HG02885 (cell line): ENCODE results near the gene UPF3A.
"Not testable (repeated sequence)": the region's sequence is repeated elsewhere in the genome, so short reads cannot be mapped to it uniquely, and the experiment has no call there.

ENCODE experiments used
- ATAC-seq: cut with Tn5 transposase; IDR thresholded peaks from one replicate; pipeline ENCODE4 v1.9.1; 2021; ENCODE audit warnings: mild to moderate bottlenecking; ENCODE audit not compliant: unreplicated experiment, poor library complexity

UPF3A gene

DNA sequence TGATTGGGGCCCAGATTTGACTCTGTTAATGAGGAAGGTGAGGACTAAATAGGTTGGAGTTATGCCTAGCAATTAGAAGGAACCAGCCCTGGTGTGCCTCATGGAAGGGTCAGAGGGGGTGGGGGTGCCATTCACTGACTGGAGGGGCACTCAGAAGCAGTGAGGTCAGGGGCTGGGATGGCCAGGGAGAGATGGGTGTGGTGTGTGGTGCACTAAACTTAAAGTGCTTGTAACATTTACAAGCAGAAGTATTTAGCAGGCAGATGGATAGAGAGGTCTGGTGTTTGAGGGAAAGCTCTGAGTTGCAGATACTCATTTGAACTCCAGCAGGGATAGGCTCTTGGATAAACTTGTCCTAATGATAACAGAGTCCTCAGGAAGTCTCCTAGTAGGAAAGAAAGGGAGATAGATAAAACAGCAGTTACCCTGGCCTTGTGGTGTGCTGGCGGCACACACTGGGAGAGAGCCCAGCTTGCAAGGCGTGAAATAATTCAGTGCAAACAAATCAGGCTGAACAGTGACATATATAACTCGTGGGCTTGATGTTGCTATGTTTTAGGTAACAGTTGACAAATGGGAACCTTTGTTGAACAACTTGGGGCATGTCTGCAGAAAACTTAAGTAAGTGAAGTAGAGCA is 20.0 kb upstream of the UPF3A start:
- no peak for ATAC-seq

DNA sequence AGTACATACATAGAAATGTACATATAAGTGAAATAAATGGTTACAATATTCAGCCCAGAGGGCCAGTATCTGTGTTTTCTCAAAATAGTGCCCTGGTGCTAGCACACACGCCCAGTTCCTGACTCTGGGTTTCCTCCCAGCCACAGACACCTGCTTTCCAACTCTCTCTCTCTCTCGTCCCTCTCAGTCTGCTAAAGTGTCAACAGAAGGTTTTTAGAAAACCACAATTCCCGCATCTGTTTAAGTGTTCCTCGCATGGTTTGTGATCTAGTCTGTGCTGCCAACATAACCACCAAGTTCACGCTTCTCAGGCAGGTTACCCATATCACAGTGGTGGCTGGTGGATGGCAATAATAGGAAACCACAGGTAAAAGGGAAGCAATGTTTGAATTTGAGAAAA is 17.8 kb upstream of the UPF3A start:
- no peak for ATAC-seq

DNA sequence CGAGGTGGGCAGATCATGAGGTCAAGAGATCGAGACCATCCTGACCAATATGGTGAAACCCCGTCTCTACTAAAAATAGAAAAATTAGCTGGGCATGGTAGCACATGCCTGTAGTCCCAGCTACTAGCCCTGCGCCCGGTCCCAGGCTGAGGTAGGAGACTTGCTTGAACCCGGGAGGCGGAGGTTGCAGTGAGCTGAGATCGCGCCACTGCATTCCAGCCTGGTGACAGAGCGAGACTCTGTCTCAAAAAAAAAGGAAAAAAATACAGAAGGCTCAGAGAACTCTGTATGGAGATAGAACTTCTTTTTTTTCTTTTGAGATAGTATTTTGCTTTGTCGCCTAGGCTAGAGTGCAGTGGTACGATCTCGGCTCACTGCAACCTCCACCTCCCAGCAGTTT is 17.1 kb upstream of the UPF3A start:
- not testable (repeated sequence) for ATAC-seq

DNA sequence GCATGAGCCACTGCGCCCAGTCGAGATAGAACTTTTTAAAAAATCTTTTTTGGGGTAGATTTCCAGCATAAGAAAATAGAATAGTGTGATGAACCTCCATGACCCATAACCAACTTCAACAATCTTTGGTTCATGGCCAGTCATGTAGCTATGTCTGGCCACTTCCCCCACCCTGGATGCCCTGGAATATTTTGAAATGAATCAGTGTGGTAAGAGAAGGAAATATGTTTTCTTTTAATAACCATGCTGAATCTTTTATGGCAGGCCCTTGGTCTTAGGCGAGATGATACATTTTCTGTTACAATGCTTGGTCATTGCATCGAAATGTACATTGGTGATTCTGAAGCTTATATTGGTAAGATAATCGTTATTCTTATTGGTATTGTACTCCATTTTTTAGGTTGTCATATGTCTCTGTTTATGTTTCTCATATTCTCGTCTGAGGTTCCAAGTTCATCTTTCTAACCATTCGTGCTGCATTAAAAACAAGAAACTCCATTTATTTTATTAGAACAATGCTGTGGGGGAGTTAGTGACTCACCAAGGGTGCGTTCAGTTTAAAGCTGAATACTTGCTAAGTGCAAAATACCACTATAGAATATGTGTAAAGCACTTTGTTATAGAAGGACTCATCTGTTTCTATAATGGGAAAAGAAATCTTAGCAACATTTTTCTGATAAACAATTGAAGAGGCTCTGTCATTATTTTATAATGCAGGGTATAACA is 16.4 kb upstream of the UPF3A start:
- ATAC-seq = no peak

DNA sequence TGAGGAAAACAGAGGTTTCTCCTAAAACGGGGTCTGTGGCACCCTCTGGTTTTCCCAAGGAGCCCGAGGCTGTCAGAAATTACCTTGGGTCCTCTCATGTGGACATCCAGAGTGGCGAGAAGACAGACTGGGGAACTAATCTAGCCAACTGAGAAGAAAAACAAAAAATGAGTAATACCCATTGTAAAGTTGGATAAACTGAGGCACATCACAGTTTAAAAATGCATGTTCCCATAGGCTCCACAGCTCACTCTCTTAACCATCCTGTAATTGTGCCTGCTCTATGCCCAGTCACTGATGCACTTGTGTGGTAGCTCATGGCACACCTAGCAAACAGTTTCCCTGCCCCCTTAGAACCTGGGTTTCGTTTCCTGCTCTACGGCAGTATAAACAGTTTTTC is 15.2 kb upstream of the UPF3A start:
- no peak for ATAC-seq

DNA sequence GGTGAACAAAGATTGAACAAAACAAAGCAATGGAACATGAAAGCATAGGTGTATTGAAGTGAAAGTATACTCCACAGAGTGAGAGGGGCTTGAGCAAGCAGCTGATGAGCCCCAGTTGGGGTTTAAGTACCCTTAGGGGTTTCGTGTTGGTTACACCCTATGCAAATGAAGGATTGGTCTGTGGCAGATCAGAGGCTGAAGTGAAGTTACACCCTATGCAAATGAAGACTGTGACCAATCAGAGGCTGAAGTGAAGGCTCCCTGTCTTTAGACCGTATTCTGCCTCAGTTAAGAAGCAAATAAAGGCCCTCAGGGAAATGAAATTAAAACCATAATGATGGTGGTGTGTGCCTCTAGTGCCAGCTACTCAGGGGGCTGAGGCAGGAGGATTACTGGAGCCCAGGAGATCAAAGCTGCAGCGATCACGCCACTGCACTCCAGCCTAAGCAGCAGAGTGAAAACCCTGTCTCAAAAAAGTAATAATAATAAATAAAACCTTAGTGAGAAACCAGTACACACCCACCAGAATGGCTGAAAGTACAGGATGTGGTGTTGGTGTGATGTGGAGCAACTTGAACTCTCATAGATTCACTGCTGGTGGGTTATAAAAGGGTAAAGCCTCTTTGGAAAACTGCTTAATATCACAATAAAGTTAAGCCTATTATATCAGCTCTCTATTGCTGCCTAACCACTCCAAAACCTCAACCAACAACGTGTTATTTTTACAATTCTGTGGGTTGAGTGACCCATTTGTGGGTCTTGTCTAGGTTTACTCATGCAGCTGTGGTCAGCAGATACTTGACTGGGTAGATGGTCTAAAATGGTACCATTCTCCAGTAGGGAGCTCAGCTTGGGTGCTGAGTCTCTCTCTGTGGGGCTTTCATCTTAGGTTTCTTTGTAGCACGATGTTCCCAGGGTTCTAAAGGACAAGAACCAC is 12.8 kb upstream of the UPF3A start:
- no peak for ATAC-seq

DNA sequence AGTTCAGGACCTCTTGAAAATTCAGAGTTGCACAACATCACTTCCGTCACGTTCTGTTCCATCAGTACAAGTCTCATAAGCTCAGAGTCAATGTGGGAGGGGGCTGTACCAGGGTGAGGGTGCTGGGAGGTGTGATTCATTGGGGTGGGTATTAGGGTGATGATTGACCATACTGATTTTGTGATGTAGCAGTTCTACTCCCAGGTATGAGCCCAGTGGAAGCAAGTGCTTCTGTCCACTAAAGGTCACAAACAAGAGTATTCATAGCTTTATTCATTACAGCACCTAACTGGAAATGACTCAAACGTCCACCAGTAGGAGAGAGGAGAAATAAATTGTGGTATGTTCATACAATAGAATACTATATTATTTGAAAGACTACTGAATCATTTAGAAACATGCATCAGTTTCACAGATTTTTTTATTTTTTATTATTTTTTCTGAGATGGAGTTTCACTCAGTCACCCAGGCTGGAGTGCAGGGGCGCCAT is 12.1 kb upstream of the UPF3A start:
- ATAC-seq = no peak

DNA sequence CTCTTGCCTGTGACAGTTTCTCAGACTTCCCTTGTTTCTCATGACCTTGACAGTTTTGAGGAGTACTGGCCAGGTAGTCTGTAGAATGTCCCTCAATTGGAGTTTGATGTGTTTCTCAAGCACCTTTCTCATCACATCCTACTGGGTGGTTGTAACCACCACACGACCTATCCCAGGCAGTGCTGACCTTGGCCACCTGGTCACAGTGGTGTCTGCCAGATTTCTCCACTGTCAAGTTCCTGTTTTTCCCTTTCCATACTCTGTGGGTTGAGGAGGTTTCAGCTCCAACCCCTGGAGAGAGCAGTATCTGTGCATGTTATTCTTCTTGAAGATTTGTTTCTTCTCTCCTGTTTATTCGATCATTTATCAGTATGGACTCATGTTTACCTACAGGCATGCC is 8.4 kb upstream of the UPF3A start:
- no peak for ATAC-seq

DNA sequence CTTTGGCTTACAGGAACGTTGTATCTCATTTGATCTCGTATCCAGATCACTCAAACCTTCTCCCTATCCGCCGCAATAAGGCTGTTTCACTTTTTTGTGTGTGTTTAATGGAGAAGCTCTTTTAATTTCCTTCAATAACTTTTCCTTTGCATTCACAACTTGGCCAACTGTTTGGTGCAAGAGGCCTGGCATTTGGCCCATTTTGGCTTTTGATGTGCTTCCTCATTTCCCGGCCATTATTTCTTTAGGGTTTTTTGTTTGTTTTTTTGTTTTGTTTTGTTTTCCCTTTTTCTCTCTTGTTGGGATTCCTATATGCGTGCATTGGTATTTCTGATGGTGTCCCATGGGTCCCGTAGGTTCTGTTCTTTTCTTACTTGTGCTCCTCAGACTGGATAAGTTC is 6.1 kb upstream of the UPF3A start:
- no peak for ATAC-seq

DNA sequence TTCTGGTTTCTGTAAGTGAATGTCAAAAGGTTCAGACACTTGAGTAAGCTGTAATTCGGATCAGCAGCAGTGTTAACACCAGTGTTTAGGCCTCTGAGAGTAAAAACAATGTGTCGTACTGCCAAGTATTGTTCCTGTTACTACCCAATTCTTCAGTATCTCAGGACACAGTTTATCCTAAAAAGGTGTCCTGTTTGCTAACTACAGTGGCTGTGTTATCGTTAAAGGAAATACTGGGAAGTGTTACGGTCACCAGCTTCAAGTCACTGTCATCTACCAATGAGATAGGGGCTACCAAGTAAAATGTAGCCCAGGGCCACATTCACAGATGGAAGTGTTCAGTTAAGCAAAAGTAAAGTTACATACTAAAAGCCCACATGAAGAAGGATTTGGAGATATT is 2.3 kb upstream of the UPF3A start:
- ATAC-seq = no peak

DNA sequence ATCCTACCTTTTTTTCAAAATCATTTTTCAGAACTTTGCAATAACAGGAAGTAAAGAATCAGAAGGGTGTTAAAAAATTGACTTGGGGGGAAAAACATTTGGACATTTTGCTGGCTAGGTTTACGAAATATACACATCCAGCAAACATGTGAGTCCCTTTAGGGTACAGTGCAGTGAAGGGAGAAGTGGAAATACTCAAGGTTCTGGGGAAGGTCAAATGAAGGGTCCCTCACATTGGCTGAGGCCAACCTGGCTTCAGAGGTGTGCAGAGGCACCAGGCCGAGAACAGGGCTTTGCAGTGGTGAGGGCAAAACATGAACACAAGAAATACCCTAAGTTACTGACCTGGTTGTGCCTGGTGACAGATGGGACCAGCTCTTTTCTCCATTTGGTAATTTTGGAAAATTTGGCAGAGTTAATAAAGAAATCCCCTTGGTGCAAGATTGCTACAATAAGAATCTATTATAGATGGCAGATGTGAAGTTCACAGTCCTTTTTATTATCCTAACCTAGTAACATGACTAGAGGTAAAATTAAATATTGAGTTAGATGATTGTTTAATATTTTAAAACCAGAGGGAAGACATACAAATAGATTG is 1.5 kb upstream of the UPF3A start:
- ATAC-seq = no peak

DNA sequence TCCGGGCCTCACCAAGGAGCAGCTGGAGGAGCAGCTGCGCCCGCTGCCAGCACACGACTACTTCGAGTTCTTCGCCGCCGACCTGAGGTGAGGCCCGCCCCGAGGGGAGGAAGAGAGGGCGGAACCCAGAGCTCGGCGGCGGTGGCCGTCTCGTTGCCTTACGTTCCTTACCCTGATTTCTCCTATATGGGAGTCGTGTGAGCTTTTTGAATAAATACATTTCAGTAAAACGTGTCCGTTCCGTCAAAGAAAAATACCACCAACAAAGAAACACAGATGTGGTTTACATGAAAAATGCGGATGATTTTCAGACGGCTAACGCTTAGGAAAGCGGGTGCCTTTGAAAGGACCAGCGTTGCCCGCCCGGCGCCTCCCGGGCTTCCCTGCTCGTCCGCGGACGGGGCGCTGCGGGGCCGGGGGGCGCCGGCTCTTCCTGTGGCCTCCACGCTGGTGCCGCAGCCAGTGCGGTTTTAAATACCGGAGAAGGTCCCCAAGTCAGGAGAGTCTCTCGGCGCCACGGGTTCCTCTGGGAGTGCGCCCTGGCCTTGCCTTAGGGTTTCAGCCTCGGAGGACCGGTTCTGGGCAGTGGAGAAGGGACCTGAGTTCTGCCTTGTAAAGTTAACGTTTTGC is 755 bp downstream of the UPF3A start:
- peak; percentile 57 for ATAC-seq

DNA sequence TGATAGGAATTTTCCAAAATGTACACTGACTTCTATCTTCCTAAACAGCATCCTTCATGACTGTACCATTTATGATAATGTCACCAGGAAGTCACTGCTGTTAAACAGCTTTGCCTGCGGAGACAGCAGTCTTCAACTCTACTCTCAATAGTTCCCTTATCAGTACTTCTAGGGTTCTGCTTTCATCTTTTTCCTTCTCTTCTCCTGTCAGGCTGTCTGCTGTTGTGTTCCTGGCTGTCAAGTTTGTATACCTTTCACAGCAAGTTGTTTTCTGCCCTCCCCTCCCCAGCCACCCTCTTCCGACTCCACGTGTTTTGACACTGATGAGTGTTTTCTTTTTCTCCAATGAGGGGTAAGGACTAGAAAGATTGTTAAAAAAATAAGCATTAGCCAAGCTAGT is 2.2 kb downstream of the UPF3A start:
- ATAC-seq = no peak

DNA sequence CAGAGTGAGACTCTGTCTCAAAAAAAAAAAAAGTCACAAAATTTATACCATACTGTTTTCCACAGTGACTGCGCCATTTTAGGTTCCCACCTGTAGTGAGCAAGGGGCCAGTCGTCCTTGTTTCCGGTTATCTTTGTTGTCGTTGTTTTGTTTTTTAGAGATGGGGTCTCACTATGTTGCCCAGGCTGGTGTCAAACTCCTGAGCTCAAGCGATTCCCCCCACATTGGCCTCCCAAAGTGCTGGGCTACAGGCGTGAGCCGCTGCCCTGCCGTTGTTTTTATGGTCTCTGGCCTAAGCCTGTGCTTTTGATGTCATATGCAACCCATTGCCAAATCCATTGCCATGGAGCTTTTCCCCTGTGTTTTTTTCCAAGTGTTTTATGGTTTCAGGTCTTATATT is 3.3 kb downstream of the UPF3A start:
- ATAC-seq = no peak

DNA sequence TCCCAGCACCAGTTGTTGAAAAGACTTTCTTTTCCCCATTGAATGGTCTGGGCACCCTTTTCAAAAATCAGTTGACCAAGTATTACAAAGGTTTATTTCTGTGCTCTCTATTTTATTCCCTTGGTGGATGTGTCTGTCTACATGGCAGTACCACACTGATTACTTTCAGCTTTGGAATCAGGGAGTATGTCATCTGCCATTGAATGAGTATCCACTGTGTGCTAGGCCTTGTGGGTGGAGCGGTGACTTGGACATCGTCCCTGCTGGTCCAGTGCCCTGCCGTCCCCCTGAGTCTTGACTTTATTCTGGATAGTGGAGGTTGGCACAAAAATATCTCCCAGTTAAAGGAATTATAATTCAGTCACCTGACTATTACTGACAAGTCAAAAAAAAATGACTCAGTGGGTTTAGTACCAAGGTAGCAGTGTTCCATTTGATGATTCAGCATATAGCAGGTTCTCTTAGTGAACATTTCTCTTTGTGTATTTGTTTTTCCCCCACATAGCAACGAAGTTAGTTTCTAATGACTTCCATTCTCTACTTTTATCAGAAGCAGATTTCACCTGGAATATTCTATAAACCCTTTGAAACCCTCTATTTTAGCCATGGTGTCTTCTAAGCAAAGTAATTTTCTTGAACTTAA is 3.9 kb downstream of the UPF3A start:
- no peak for ATAC-seq

DNA sequence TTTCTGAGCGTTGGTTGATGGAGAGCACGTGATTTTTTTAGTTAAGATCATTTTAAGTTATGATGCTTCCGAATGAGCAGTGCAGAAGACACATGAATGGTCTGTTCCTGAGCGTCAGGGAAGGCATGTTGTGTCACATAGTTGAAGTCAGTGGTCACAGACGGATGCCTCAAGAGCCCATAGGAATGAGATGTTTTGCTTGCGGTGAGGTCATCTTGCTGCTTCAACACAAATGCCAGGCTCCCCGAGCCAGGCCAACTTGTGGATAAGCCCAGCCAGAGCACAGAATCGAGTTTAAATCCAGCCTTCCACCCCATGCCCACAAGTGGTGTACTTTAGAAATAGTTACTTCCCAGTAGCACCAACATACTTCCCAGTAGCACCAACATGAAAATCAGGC is 5.4 kb downstream of the UPF3A start:
- ATAC-seq = no peak

DNA sequence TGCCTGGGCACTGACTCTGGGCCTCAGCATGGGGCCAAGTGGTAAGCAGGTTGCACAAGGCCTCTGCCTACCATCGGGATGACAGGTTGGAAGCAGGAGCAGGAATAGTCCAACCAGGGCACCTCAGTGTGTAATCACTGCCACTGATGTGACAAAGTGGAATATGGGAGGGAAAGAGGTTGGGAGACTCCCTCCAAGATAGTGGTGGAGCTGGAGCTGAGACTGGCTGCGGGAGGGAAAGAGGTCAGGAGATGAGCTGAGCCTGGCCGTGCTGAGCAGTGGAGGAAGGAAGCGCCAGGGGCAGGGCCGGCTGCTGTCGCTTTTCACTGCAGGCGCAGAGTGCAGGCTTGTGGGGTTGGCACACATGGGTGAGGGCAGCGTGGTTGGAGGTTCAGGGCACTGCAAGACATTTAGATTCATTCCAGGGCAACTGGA is 6.8 kb downstream of the UPF3A start:
- no peak for ATAC-seq

DNA sequence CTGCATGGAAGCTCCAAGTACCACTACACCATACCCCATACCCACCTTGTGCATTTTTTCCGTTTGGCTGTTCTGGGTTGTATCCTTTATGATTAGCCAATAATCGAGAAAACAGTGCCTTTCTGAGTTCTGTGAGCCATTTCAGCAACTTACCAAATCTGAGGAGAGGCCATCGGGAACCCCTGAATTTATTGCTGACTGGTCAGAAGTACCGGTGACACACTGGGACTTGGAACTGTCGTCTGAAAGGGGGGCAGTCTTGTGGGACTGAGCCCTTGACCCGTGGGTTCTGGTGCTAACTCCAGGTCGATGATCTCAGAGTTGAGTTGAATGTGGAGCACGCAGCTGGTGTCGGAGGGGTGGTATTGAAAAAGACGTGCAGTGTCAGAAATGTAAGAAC is 15.0 kb downstream of the UPF3A start:
- no peak for ATAC-seq

DNA sequence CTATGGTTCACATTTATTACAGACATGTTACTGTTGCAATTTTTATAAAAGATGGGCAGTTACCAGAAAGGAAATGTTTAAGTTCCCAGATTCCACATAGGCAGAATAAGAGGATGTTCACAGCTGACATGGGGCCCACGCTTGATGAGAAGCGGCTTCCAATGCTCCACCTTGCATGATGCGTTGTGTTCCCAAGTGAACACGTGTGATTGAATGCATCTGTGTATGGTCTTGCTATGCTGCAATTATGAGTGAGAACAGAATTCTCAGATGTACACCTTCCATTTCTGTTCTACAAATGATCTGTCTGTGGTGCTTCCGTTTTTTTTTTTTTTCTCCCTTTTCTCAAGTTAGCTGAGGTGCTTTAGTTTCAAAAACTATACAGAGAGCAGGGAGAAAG is 15.5 kb downstream of the UPF3A start:
- peak; percentile 53 for ATAC-seq

DNA sequence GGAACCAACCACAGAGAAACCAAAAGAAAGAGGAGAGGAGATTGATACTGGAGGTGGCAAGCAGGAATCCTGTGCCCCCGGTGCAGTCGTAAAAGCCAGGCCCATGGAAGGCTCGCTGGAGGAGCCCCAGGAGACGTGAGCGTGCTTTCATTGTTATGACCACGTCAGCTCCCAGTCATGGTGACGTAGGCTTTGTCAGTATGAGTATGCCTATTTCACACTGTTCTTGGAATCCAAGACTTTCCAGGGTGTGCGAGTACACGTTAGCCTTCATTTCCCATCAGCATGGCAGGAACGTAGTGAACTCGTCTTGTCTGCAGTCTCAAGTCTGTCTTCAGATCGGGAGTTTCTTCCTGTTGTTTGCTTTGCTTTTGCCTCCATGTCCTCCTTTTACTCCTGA is 17.5 kb downstream of the UPF3A start:
- ATAC-seq = no peak
